Islet of Langerhans (tissue), 1 donor: ENCODE data around the gene AMIGO2.
"Not testable (repeated sequence)": the region's sequence is repeated elsewhere in the genome, so short reads cannot be mapped to it uniquely, and the experiment has no call there.

Experiments used
- FAIRE-seq: peaks from one replicate; lab custom pipeline; 2011; peaks lifted over from hg19 to GRCh38; lab: Jason Lieb, UNC

Gene AMIGO2

GRCh38 chr12:47073951-47074350, 5.8 kb downstream of the AMIGO2 start:
- FAIRE-seq = no peak

GRCh38 chr12:47071241-47071852, 8.4 kb downstream of the AMIGO2 start:
- FAIRE-seq = no peak

GRCh38 chr12:47070310-47070709, 9.4 kb downstream of the AMIGO2 start:
- no peak for FAIRE-seq

- FAIRE-seq = no peak
These were observed 11.2 kb downstream of the AMIGO2 start for GRCh38 chr12:47068539-47068938.

GRCh38 chr12:47067771-47068431, 11.9 kb downstream of the AMIGO2 start:
- no peak for FAIRE-seq

GRCh38 chr12:47067176-47067575, 12.6 kb downstream of the AMIGO2 start:
- FAIRE-seq = no peak

GRCh38 chr12:47066278-47067025, 13.3 kb downstream of the AMIGO2 start:
- FAIRE-seq = no peak

- no peak for FAIRE-seq
These were observed 14.2 kb downstream of the AMIGO2 start for GRCh38 chr12:47065546-47065945.

GRCh38 chr12:47058640-47059039, 21.1 kb downstream of the AMIGO2 start:
- not testable (repeated sequence) for FAIRE-seq

- not testable (repeated sequence) for FAIRE-seq
These were observed 22.8 kb downstream of the AMIGO2 start for GRCh38 chr12:47056944-47057343.

- not testable (repeated sequence) for FAIRE-seq
These were observed 23.9 kb downstream of the AMIGO2 start for GRCh38 chr12:47055856-47056255.

- FAIRE-seq = no peak
These were observed 25.1 kb downstream of the AMIGO2 start for GRCh38 chr12:47054659-47055058.

GRCh38 chr12:47053961-47054360, 25.8 kb downstream of the AMIGO2 start:
- no peak for FAIRE-seq

- no peak for FAIRE-seq
These were observed 27.5 kb downstream of the AMIGO2 start for GRCh38 chr12:47052274-47052673.

GRCh38 chr12:47051291-47051690, 28.5 kb downstream of the AMIGO2 start:
- FAIRE-seq = not testable (repeated sequence)

GRCh38 chr12:47048541-47048940, 31.2 kb downstream of the AMIGO2 start:
- FAIRE-seq = no peak

GRCh38 chr12:47041327-47041726, 38.4 kb downstream of the AMIGO2 start:
- no peak for FAIRE-seq

GRCh38 chr12:47039756-47040155, 40.0 kb downstream of the AMIGO2 start:
- no peak for FAIRE-seq

- no peak for FAIRE-seq
These were observed 40.7 kb downstream of the AMIGO2 start for GRCh38 chr12:47039079-47039478.

GRCh38 chr12:47038270-47038748, 41.5 kb downstream of the AMIGO2 start:
- peak; percentile 94 for FAIRE-seq

- no peak for FAIRE-seq
These were observed 44.3 kb downstream of the AMIGO2 start for GRCh38 chr12:47035484-47035883.

GRCh38 chr12:47034661-47035060, 45.1 kb downstream of the AMIGO2 start:
- FAIRE-seq = no peak
